SK-N-MC (cell line): Measurements from ENCODE around the gene INAFM2.

Experiments used
- EZH2 ChIP-seq: fragments of 200-600 bp; sonication (generic); IDR thresholded peaks from one replicate; pipeline ENCODE4 v1.6.1; 2017; ENCODE audit warnings: antibody characterized with exemption
- FOXP2 ChIP-seq: optimal IDR thresholded peaks from 2 replicates; pipeline ENCODE3; 2011; ENCODE audit warnings: mild to moderate bottlenecking, moderate library complexity; ENCODE audit not compliant: insufficient read depth; ENCODE audit errors: extremely low read length, control extremely low read depth
- POLR2AphosphoS5 ChIP-seq: IDR thresholded peaks from 2 replicates; pipeline ENCODE4 v1.6.1; 2012; ENCODE audit warnings: mild to moderate bottlenecking, low read depth, low read length, borderline replicate concordance

DNA sequence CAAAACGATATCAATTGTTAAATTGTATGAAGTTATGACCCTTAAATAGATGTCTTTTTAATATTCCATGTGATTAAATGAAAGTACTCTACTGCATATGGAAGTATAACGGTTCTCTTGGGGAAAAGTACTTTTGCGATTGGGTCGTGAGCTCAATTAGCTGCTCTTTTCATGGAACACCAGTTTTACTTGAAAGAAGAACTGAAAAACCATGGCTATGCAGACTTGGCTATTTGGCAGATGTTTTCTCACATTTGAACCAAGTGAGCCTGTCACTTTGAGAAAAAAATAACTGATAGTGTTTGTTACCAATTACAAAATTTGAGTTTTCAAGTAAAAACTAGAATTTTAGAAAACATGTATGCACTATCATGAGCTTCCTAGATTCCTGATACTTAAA, 5.9 kb upstream of the INAFM2 start:
- TF ChIP-seq POLR2AphosphoS5 (no peak), EZH2 (no peak), FOXP2 (no peak)
